Forelimb muscle (tissue), 1 donor: Measurements from ENCODE around the gene COL6A2. TPM values are rescaled to one million over a fixed set of nuclear protein-coding genes. Genes with fewer than 3 reads are reported as not detected.
"Not testable (repeated sequence)": the region's sequence is repeated elsewhere in the genome, so short reads cannot be mapped to it uniquely, and the experiment has no call there.

Experiments
- DNase-seq: peaks from one replicate; pipeline ENCODE4 v3.0.0-alpha.2; 2013; ENCODE audit warnings: low read depth
- polyA plus RNA-seq: library from polyadenylated mRNA; unstranded; fragments of 120-200 nt; gene quantifications from one replicate; pipeline ENCODE4 v1.2.1, GENCODE V29; 2013; ENCODE audit not compliant: insufficient read length

Gene COL6A2
- polyA plus RNA-seq, 1 donor: 533 TPM

DNA sequence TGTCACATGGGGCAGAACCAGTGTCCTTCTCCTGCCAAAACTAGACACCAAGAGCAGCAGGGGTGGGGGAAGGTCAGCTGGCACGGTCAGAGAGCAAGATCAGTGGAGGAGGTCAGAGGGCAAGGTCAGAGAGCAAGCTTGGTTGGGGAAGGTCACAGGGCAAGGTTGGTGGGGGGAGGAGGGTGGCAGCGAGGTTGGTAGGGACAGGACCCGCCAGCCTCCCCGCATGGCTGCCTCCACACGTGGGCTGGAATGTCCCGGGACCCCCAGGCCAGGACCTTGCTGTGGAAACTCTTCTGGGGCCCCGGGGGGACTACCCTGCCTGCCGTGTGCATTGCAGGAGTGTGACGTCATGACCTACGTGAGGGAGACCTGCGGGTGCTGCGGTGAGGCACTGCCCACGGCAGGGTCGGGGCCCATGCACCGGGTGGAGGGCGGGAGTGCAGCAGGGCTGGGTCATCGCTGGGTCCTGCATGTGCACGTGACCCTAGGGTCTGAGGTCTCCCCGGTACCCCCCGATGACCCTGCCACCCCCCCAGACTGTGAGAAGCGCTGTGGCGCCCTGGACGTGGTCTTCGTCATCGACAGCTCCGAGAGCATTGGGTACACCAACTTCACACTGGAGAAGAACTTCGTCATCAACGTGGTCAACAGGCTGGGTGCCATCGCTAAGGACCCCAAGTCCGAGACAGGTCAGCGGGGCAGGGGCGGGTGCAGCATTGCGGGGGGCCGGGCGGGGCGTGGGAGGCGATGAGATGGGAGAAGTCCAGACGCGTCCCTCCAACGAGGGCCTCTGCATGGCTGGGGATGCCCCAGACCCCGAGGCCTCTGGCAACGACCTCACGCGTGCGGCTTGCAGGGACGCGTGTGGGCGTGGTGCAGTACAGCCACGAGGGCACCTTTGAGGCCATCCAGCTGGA, 27.3 kb downstream of the COL6A2 start:
- DNase-seq: no peak

DNA sequence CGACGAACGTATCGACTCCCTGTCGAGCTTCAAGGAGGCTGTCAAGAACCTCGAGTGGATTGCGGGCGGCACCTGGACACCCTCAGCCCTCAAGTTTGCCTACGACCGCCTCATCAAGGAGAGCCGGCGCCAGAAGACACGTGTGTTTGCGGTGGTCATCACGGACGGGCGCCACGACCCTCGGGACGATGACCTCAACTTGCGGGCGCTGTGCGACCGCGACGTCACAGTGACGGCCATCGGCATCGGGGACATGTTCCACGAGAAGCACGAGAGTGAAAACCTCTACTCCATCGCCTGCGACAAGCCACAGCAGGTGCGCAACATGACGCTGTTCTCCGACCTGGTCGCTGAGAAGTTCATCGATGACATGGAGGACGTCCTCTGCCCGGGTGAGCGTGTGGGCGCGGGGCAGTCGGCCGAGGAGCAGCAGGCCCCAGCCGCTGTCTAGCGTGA, 28.0 kb downstream of the COL6A2 start:
- no peak for DNase-seq

DNA sequence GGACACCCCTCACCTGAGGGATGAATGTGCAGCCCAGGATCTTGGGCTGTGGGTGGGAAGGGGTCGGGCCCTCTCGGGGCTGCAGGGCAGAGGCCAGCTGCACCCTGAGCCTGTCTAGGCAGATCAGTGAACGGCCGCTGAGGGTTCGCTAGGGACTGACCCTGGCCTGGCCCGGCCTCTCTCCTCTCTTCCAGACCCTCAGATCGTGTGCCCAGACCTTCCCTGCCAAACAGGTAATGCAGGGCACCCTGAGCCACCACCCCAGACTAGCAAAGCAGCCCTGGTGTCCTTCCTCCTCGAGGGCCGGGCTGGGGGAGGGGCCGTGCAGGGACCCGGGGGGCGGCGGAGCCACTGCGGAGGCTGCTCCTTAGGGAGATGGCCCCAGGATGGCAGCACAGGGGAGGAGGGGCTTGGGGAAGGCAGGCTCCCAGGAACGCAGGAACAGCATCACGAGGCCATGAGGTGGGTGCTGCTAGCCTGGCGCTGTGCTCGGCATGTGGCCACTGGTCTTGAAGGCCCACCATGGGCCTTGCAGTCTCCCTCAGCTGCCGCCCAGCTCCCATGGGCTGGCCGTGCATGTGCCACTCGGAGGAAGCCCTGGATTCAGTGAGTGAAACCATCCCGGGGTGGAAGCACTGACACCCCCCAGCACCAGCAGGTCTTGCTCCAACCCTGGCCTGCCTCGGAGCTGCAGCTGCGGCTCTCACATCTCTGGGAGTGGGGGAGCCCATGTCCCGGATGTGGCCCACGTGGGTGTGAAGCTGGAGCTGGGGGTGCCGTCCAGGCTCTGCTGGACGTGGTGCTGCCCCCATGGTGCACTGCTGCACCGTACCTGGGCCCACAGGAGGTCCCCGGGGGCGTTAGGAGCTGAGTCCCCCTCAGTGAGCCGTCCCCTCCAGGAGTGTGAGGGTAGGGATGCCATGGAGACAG, 28.7 kb downstream of the COL6A2 start:
- DNase-seq: no peak

DNA sequence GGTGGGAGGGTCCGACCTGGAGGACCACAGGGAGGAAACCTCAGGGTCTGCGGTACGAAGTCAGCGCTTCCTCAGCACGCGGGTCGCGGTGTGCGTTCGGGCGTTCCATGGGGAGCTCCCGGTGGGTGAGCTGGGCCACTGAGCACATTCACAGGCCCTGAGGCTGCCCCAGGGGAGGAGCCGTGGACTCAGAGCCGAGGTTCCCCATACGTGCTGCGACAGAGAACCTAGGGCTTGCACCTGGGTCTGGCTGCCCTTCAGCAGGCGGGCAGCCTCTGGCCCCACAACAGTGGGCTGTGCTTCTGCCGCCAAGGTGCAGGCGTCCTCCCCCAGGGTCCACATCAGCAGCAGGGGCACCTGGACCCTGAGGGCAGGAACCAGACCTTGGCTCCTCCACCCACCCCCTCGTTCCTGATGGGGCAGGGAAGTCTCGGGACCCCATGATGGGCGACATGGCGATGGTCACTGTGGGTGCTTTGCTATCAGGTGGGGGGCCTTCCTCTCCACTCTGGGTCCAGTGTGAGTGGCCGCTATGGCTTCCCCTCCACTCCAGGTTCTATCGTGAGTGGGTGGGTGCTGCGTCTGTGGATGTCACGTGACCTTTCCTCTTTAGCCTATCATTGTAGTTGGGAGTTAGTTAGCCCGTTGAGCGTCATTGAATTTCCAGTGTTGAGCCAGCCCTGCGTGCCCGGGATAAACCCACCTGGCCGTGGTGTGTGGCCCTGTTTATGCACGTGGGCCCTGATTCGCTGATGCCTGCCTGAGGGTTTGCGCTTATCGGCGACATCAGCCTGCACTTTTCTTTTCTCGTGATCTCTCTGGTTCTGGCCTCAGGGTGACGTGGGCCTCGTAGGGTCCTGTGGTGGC, 29.6 kb downstream of the COL6A2 start:
- no peak for DNase-seq

DNA sequence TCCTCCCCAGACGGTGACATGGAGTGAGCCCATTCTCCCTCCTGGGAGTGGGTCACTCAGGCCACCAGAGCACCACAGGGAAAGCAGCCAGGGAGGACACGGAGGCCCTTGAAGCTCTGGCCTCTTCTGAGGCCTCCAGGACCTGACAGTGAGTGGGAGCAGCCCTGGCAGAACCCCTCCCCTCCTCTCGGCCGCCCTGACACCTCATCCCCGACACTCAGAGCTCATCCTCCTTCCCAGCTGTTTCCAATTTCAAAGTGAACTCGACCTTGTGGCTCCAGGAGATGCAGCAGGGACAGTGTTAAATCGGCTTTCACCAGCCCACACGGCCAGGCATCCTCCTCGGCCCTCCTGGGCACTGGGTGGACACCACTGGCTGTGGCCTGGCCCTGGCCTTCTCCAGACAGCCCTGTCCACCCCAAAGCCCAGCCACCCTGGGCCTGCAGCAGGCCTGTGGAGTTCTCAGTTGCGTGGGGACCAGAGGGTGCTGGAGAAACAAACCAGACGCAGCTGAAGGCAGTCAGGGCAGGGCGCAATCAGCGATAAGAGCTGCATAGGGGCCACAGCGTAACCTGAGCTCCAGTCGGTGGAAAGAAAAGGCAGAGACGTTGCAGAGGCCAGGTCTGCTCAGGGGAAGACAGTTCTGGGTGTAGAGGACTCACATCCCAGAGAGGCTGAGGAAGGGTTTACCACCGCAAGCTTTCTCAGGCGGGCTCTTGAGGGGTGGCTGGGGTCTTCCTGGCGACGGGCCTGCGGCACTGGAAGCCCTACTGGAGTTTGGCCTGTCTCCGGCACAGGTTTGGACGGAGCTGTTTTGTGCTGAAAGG, 30.4 kb downstream of the COL6A2 start:
- DNase-seq: no peak

DNA sequence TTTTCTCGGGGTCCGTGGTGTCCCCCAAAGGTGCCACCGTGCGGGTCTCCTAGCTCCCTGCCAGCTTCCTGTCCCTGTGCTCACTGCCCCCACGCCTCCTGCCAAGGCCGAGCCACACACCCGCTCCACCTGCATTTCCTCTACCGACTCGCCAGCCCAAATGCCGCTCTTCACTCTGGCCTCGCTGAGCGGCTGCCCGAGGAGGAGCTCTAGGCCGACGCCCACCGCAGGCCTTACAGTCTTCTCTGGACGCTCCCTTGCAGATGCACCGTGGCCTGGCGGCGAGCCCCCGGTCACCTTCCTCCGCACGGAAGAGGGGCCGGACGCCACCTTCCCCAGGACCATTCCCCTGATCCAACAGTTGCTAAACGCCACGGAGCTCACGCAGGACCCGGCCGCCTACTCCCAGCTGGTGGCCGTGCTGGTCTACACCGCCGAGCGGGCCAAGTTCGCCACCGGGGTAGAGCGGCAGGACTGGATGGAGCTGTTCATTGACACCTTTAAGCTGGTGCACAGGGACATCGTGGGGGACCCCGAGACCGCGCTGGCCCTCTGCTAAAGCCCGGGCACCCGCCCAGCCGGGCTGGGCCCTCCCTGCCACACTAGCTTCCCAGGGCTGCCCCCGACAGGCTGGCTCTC, 31.1 kb downstream of the COL6A2 start:
- DNase-seq: no peak

DNA sequence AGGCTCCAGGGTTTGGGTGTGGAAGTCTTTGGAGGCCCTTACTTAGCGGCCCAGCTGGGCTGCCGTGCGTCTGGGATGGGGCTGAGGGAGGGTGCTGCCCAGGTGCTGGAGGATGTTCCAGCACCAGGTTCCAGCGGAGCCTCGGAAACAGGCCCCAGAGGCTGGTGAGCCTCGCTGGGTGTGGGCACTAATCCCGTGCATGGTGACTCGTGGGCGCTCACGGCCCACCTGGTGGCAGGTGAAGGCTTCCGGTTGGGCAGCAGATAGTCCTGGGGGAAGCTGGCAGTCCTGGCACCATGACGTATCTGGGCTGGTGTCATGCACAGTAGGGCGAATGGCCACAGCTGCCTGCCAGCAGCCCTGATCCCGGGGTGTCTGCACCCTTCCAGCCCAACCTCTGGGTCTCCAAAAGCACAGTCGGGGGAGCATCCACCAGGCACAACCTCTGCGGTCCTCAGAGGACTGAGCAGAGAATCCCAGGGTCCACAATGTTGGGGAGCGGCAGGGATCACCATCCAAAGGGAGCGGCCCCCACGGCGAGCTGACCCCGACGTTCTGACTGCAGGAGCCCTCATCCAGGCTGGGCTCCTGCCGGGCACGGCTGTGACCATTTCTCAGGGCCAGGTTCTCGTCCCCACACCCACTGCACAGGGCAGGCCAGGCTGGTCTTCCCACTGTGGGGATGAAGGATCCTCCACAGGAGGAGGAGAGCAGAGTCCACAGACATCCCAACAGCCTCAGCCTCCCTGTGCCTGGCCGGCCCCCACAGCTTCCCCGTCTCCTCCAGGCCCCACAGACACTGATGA, 32.1 kb downstream of the COL6A2 start:
- DNase-seq: no peak

DNA sequence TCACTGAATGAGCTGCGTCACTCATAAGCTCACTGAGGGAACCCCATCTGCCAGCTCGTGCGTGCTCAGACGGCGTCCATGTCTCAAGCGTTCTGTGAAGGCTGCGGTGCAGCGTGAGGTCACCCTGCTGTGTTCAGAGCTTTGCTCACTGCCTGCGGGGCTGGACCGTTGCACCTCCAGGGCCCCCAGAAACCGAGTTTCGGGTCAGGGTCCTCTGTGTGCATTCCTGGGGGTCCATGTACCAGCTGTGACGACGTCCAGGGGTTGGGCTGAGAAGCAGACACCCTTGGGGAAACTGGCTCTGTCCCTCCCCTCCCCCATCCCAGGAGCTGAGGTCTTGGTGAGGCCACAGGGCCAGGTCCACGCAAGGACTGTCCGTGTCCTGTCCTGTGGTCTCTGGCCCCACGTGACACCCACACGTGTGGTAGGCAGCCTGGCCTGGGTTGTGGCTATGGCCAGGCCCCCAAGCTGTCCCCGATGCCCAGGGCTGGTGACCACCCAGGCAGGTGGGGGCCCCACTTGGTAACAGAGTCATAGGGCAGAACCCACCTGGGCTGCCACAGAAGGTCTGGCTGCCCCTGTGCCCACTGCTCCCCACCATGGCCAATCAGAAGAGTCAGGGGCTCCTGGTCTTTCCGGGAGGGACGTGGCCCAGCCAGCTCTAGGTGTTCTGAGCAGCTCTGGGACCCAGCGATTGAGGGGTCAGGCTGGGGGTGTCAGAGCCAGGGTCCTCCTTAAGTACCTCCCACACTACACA, 33.1 kb downstream of the COL6A2 start:
- no peak for DNase-seq

DNA sequence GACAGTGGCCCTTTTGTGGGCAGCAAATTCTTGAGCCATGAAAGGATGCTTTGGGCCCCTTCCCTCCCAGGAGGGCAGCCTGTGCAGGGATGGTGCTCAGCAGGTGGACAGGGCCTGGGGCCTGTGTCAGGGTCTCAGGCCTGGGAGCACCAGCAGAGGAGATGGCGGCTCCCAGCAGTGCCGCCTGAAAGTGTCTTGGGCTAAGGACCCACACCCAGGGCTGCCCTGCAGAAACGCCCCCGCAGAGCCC, 33.6 kb downstream of the COL6A2 start:
- DNase-seq: no peak

DNA sequence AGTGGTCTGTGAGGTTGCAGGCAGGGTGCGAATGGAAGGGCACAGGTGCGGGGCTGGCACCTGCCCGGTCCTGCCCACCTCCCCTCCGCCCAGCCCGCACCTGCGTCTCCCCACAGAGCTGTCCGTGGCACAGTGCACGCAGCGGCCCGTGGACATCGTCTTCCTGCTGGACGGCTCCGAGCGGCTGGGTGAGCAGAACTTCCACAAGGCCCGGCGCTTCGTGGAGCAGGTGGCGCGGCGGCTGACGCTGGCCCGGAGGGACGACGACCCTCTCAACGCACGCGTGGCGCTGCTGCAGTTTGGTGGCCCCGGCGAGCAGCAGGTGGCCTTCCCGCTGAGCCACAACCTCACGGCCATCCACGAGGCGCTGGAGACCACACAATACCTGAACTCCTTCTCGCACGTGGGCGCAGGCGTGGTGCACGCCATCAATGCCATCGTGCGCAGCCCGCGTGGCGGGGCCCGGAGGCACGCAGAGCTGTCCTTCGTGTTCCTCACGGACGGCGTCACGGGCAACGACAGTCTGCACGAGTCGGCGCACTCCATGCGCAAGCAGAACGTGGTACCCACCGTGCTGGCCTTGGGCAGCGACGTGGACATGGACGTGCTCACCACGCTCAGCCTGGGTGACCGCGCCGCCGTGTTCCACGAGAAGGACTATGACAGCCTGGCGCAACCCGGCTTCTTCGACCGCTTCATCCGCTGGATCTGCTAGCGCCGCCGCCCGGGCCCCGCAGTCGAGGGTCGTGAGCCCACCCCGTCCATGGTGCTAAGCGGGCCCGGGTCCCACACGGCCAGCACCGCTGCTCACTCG, 34.1 kb downstream of the COL6A2 start:
- DNase-seq: no peak

DNA sequence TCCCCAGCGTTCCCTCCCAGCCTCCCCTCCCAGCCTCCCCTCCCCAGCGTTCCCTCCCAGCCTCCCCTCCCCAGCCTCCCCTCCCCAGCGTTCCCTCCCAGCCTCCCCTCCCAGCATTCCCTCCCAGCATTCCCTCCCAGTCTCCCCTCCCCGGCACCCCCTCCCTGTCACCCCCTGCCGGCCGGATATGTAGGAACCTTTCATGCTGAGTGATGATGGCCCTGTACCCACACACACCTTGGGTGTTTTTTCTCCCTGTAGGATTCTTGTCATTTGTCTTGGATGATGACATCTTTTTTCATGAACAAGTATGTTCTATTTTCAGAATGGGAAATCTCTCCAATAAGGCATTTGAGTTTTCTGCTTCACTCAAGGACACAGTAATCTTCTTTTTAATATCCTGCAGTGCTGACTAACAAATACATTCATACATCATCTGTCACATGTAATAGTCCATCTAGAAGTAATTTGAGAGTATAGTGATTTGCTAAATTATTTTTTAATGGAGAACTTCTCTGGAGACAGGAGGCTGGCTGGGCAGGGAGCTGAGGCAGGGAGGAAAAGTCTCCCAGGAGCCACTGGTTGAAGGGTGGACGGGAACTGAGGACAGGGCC, 38.0 kb downstream of the COL6A2 start:
- DNase-seq: no peak

DNA sequence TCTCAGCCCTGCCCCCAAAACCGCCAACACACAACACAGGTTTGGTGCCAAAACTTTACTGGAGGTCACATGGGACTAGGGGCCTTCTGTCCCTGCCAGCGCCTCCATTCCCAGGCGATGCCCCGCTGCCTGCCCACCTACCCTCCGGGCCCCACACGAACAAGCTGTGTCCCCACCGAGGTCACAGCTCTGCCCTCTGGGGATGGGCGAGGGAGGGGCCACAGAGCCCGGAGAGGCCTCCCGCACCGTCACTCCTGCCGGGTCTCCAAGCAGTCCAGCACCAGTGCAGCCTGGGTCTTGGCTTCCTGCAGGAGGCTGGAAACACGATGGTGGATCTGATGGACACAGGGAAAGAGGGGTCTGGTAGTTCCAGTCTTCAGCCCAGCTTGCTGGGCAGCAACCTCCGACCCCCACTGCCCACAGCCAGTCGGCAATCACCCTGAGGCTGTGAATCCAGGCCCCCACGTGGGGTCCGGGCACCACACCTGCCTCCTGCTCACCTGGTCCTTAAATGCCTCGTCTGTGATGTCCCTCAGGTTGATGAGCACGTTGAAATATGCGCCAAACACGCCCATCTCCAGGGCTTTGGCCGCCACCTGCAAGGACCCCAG, 38.9 kb downstream of the COL6A2 start:
- no peak for DNase-seq

DNA sequence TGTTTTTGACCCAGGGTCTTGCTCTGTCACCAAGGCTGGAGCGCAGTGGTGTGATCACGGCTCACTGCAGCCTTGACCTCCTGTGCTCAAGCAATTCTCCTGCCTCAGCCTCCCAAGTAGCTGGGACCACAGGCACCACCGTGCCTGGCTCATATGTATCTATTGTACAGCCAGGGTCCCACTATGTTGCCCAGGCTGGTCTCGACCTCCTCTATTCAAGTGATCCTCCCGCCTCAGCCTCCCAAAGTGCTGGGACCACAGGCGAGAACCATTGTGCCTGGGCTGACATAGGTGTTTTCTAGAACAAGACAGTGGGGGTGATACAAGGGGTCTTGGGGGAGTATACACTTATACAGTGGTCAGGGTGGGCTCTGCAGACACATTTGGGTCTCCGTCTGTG, 40.0 kb downstream of the COL6A2 start:
- DNase-seq: no peak

DNA sequence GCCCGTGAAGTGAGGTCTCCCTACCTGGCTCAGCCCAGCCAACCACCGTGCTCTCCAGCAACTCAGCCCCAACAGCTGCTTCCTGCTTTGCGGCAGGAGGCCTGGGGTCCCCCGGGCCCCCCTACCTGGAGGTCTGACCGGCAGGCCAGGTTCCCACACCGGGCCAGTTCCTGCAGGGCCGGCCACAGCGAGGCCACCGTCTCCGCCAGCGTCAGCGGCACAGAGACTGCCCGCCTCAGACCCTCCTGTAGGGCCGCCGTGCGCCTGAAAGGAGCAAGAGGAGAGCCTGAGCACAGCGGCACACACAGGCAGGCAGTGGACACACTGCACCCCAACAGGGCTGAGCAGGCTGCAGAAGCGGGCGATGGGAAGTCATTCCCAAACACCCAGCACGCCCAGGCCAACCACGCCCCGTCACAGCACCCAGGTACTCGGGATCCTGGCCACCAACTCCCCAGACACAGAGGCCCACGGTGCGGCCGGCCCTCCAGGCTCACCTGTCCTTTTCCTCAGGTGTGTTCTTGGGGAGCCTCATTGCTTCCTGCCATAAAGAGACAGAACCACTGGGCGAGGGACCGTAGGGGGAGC, 40.6 kb downstream of the COL6A2 start:
- DNase-seq: no peak

DNA sequence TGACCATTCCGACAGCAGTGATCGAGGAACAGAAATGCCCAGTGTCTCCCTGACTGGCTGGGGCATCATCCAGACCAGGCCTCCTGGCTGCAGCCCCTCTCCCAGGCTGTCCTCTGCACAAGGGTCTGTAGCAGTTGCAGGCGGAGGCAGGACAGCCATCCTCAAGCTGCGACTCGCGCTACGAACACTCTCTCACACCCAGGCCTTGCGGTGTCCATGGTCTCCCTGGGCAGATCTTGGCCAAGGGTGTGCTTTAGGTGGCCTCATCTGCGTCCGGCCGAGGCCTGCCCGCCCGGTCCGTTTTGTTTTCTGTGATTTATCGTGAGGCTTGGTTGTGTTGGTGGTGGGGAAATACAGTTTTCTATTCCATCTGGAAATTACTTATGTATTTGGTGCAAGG, 41.8 kb downstream of the COL6A2 start:
- DNase-seq: no peak

DNA sequence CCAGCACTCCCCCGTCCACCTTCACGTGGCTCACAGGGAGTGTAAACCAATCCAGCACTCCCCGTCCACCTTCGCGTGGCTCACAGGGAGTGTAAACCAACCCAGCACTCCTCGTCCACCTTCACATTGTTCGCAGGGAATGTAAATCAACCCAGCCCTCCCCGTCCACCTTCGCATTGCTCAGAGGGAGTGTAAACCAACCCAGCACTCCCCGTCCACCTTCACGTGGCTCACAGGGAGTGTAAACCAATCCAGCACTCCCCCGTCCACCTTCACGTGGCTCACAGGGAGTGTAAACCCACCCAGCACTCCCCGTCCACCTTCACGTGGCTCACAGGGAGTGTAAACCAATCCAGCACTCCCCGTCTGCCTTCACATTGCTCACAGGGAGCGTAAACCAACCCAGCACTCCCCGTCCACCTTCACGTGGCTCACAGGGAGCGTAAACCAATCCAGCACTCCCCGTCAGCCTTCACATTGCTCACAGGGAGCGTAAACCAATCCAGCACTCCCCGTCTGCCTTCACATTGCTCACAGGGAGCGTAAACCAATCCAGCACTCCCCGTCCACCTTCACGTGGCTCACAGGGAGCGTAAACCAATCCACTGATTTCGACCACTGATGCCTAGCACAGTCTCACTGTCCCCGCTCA, 42.6 kb downstream of the COL6A2 start:
- not testable (repeated sequence) for DNase-seq
